ENCODE measurements around the gene ACADSB.

ACADSB gene

DNA sequence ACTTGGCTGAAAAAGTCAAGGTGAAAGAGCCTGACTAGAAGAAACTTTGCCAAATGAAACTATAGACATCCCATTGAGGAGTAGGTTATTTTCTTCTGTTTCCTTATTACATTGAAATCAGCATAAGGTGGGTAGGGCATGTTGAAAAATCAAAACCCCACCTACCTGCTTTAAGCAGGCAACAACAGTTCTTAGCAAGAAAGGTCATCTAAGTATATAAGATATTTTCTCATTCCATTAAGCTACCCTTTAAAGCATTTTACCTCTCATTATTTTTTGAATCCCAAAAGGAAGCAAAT lies 30.8 kb downstream of the ACADSB start:
- Histone ChIP-seq H3K9me3 (ENCODE audit: control insufficient read depth, insufficient read depth, low read length) (no peaks in the 10 kb centered on the region), H3K36me3 (ENCODE audit: insufficient read depth, low read length) (no peaks in the 10 kb centered on the region), H3K9ac (ENCODE audit: low read depth, low read length) (no peak overlapping the region), H3K4me1 (ENCODE audit: insufficient read depth, low read length) (no peaks in the 10 kb centered on the region)

DNA sequence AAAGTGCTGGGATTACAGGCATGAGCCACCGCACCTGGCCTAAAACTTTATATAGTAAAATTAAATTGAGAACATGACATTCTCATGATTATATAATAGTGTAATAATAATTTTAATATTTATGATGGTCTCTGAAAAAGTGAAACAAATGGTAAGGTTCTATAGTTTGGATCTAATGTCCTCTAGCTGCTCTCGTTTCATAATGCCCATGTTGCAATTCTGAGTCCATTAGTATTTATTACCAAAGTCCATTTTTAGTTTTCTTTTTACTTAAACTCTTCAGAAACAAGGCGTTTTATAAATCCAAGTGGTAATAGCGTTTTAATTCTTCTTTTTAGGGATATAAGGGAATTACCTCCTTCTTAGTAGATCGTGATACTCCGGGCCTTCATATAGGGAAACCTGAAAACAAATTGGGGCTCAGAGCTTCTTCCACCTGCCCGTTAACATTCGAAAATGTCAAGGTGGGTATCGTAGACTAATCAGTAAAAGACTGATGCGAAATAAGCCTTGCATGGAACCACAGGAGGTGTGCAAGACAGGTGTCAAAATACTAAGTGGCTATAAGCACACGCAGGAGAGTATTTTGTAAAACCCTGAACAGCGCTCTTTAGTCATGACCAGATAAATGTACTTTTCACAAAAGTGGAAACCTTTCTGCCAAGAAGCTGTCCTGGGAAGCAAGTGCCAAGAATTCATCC lies 34.1 kb downstream of the ACADSB start:
- no peak overlapping the region for H3K9ac ChIP-seq (ENCODE audit: low read depth, low read length)
- H3K36me3 ChIP-seq (ENCODE audit: insufficient read depth, low read length) = no peaks in the 10 kb centered on the region
- H3K9me3 ChIP-seq (ENCODE audit: control insufficient read depth, insufficient read depth, low read length) = no peaks in the 10 kb centered on the region
- no peaks in the 10 kb centered on the region for H3K4me1 ChIP-seq (ENCODE audit: insufficient read depth, low read length)

- Histone ChIP-seq H3K9me3 (ENCODE audit: control insufficient read depth, insufficient read depth, low read length) (no peaks in the 10 kb centered on the region), H3K9ac (ENCODE audit: low read depth, low read length) (no peak overlapping the region), H3K4me1 (ENCODE audit: insufficient read depth, low read length) (peaks cover 3% of the 10 kb centered on the region; the same call in 1 of the 2 replicates), H3K36me3 (ENCODE audit: insufficient read depth, low read length) (no peaks in the 10 kb centered on the region)
Observed at GRCh38 chr10:123043409-123043925, 34.7 kb downstream of the ACADSB start.

DNA sequence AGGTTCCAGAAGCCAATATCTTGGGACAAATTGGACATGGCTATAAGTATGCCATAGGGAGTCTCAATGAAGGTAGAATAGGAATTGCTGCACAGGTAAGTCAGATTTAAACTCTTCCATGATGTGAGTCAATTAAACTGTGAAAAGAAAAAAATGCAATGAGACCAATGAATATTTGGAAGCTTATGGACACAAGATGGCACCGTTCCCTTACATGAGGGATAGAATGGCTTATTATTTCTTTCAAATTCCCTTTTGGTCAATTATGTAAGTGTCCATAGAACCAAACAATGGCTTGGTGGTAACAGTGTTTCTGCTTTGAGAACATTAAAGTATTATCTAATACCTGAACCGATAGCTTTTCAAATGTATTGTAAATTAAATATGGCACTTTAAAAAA lies 35.6 kb downstream of the ACADSB start:
- Histone ChIP-seq H3K4me1 (ENCODE audit: insufficient read depth, low read length) (peaks cover 3% of the 10 kb centered on the region; the same call in 1 of the 2 replicates), H3K9ac (ENCODE audit: low read depth, low read length) (no peak overlapping the region), H3K36me3 (ENCODE audit: insufficient read depth, low read length) (no peaks in the 10 kb centered on the region), H3K9me3 (ENCODE audit: control insufficient read depth, insufficient read depth, low read length) (no peaks in the 10 kb centered on the region)

DNA sequence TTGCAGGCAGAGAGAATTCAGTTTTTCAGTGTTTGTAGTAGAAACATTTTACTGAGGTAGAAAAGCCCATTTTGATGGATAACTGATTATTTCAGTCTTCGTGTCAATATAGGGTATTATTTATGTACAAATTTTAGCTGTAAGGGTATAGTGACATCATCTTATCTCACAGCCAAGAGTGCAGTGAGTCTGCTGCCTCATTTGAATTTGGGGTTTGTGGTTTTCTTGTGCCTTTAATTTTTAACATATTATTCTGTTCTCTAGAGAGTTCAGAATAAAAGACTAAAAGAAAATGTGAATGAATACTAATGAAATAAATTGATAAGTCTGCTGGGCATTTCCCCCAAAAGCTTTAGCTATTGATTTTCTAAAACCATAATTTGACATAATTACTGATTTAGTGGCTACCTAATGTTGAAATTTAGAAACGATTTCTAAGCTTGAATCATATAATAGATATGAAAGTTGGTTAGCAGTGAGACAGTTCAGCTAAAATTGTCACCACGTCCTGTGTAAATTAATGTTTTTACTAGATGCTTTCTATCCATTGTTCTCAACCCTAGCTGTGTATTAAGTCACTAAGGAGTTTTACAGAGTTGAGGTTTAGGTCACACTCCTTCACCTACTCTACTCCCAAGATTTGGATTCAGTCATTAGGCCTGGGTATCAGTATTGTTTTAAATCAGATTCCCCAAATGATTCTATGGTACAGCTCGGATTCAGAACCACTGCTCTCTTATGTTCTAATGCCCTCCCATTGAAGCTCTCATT lies 37.3 kb downstream of the ACADSB start:
- Histone ChIP-seq H3K9ac (ENCODE audit: low read depth, low read length) (no peak overlapping the region), H3K4me1 (ENCODE audit: insufficient read depth, low read length) (peaks cover 3% of the 10 kb centered on the region; the same call in 1 of the 2 replicates), H3K36me3 (ENCODE audit: insufficient read depth, low read length) (no peaks in the 10 kb centered on the region), H3K9me3 (ENCODE audit: control insufficient read depth, insufficient read depth, low read length) (no peaks in the 10 kb centered on the region)

- no peaks in the 10 kb centered on the region for H3K4me1 ChIP-seq (ENCODE audit: insufficient read depth, low read length)
- no peaks in the 10 kb centered on the region for H3K9me3 ChIP-seq (ENCODE audit: control insufficient read depth, insufficient read depth, low read length)
- H3K9ac ChIP-seq (ENCODE audit: low read depth, low read length) = no peak overlapping the region
- no peaks in the 10 kb centered on the region for H3K36me3 ChIP-seq (ENCODE audit: insufficient read depth, low read length)
Observed at GRCh38 chr10:123057968-123058367, 49.2 kb downstream of the ACADSB start.

DNA sequence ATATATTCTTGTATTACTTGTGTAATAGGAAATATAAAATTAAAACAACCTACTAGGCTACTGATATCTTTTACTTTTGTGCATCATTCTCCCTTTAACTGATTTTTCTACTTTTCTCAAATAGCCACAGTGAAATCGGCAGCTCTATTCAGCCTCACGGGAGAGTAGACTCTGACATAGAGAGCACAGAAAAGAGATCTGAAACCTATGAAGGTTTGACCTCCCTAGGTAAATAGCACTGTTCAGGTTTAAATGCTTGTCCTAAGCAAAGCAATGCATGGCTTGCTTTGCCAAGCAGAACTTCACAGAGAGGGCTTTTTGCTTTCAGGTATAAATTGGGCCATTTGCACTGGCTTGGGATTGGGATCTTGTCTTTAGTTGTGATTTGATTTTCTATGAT lies 53.1 kb downstream of the ACADSB start:
- Histone ChIP-seq H3K9me3 (ENCODE audit: control insufficient read depth, insufficient read depth, low read length) (no peaks in the 10 kb centered on the region), H3K36me3 (ENCODE audit: insufficient read depth, low read length) (no peaks in the 10 kb centered on the region), H3K9ac (ENCODE audit: low read depth, low read length) (no peak overlapping the region), H3K4me1 (ENCODE audit: insufficient read depth, low read length) (no peaks in the 10 kb centered on the region)

GRCh38 chr10:123062726-123063125 lies 53.9 kb downstream of the ACADSB start:
- H3K4me1 ChIP-seq (ENCODE audit: insufficient read depth, low read length) = no peaks in the 10 kb centered on the region
- no peak overlapping the region for H3K9ac ChIP-seq (ENCODE audit: low read depth, low read length)
- H3K9me3 ChIP-seq (ENCODE audit: control insufficient read depth, insufficient read depth, low read length) = no peaks in the 10 kb centered on the region
- no peaks in the 10 kb centered on the region for H3K36me3 ChIP-seq (ENCODE audit: insufficient read depth, low read length)

DNA sequence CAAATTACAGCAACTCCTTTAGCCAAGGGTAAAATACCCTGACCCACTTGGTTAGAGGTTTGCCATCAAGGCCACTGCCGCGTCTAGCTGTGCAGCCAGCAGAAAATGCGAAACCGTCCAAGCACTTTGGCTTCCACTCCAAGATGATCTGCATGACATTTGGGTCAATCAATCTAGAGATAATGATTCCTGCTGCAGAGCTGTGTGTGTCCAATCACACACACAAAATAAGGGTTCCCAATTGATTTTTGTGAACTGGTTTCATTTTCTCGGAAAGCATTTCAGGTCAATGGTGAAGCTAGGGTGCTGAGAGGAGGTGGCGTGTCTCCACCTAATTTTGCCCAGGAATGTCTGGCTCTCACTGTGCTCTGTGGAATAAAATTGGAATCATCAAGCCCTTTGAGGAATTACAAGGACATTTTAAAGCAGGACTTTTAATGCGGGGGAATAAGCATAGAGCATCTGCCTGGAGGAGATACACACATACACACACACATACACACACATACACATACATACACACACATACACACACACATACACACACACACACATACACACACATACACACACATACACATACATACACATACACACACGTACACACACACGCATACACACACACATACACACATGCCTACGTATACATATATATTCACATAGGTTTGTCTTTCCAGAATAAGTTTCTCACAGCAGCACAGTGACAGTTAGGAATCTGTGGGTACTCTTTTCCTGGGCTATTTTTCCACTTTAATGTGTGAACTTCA lies 59.5 kb downstream of the ACADSB start:
- H3K9me3 ChIP-seq (ENCODE audit: control insufficient read depth, insufficient read depth, low read length) = no peaks in the 10 kb centered on the region
- no peaks in the 10 kb centered on the region for H3K4me1 ChIP-seq (ENCODE audit: insufficient read depth, low read length)
- no peak overlapping the region for H3K9ac ChIP-seq (ENCODE audit: low read depth, low read length)
- H3K36me3 ChIP-seq (ENCODE audit: insufficient read depth, low read length) = no peaks in the 10 kb centered on the region

DNA sequence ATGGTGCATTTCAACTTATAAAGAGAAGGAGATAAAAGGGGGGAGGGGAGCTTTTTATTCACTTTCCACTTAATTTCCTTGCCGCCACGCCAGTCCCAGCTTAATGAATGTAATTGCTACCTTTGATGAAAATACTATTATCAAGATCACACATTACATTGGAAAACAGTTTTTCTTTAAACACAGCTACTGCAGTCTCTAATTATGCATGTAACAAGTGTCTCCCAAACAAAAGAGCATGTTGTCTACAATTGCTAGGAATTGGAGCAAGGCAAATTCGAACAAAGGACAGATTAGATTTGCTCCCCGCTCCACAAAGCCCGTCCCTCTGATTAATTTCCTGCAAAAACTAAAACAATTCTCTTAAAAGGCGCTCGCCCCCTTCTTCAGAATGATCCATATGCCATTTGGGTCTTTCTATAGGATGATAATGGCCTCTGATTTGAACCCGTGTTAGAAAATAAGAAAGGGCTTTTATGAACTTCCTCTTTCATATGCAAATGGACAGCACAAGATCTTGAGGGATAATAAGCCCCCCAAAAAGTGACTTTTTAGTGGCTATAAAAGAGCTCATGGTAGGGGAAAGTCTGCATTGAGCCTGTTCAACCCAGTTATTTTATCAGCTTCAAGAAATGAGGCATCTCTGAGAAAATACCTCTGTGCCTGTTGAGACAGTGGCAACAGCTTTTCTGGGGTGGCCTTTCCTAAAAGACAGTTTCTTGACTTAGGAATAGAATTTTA lies 60.6 kb downstream of the ACADSB start:
- Histone ChIP-seq H3K9ac (ENCODE audit: low read depth, low read length) (no peak overlapping the region), H3K36me3 (ENCODE audit: insufficient read depth, low read length) (no peaks in the 10 kb centered on the region), H3K9me3 (ENCODE audit: control insufficient read depth, insufficient read depth, low read length) (no peaks in the 10 kb centered on the region), H3K4me1 (ENCODE audit: insufficient read depth, low read length) (no peaks in the 10 kb centered on the region)

GRCh38 chr10:123073187-123073586 lies 64.4 kb downstream of the ACADSB start:
- no peaks in the 10 kb centered on the region for H3K9me3 ChIP-seq (ENCODE audit: control insufficient read depth, insufficient read depth, low read length)
- no peak overlapping the region for H3K9ac ChIP-seq (ENCODE audit: low read depth, low read length)
- no peaks in the 10 kb centered on the region for H3K4me1 ChIP-seq (ENCODE audit: insufficient read depth, low read length)
- no peaks in the 10 kb centered on the region for H3K36me3 ChIP-seq (ENCODE audit: insufficient read depth, low read length)

- Histone ChIP-seq H3K36me3 (ENCODE audit: insufficient read depth, low read length) (no peaks in the 10 kb centered on the region), H3K4me1 (ENCODE audit: insufficient read depth, low read length) (no peaks in the 10 kb centered on the region), H3K9ac (ENCODE audit: low read depth, low read length) (no peak overlapping the region), H3K9me3 (ENCODE audit: control insufficient read depth, insufficient read depth, low read length) (no peaks in the 10 kb centered on the region)
Observed at GRCh38 chr10:123074215-123074614, 65.4 kb downstream of the ACADSB start.

DNA sequence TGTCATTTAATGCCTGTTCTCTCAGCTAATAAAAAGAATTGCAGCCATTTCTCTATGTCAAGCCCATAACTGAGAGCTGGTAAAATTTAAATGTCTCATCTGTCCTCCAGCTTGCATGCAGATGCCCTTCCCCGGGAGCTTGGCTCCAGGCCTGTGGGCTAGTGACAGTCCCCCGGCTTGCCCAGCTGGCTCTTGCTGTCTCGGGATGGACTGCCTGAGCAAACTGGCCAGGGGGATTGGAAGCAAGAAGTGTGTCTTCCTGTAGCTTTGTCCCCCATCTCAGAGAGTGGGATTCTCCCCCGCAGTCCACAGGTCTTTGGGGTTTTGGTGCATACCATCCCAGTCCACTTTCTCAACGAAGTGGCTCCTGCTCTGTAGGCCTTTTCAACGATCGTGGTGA lies 73.1 kb downstream of the ACADSB start:
- no peaks in the 10 kb centered on the region for H3K4me1 ChIP-seq (ENCODE audit: insufficient read depth, low read length)
- no peaks in the 10 kb centered on the region for H3K36me3 ChIP-seq (ENCODE audit: insufficient read depth, low read length)
- no peak overlapping the region for H3K9ac ChIP-seq (ENCODE audit: low read depth, low read length)
- H3K9me3 ChIP-seq (ENCODE audit: control insufficient read depth, insufficient read depth, low read length) = no peaks in the 10 kb centered on the region

GRCh38 chr10:123083811-123084210 lies 75.0 kb downstream of the ACADSB start:
- Histone ChIP-seq H3K9me3 (ENCODE audit: control insufficient read depth, insufficient read depth, low read length) (no peaks in the 10 kb centered on the region), H3K4me1 (ENCODE audit: insufficient read depth, low read length) (no peaks in the 10 kb centered on the region), H3K9ac (ENCODE audit: low read depth, low read length) (no peak overlapping the region)

More at GRCh38 chr10:123083811-123084210, 75.0 kb downstream of the ACADSB start:
- no peaks in the 10 kb centered on the region for H3K36me3 ChIP-seq (ENCODE audit: insufficient read depth, low read length)

Data from ES-I3 (cell line).